ENCODE measurements around the gene L2HGDH. TPM values are rescaled to one million over a fixed set of nuclear protein-coding genes. Genes with fewer than 3 reads are reported as not detected.

Gene L2HGDH
- total and polyA plus RNA-seq, 10 of the 15 experiments (the other 5 are each of a cell fraction or from before 2014, with no cell fraction given): 2.6 to 18.3 (median 13.5) TPM

DNA sequence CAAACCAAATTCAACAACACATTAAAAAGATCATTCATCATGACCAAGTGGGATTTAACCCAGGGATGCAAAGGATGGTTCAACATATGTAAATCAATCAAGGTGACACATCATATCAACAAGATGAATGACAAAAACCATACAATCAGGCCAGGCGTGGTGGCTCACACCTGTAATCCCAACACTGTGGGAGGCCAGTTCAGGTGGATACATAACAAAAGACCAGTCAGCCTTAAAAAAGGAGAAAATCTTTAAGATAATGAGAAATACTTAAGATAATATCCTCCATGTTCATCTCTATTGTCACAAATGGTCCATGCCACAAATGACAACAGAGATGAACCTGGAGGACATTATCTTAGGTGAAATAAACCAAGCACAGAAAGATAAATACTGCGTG, 12.4 kb downstream of the L2HGDH start:
- ATAC-seq: no peak

More for the DNA sequence above, 12.4 kb downstream of the L2HGDH start:
- no TSS peak for BruUV-seq (replicated peaks)
- no peak overlapping the region for H3K27ac ChIP-seq (ENCODE audit: control insufficient read depth, insufficient read depth)
- no peak for TF ChIP-seq YBX1 (IDR thresholded peaks at IDR 0.05)
- no peak for TF ChIP-seq POLR2AphosphoS2 (IDR thresholded peaks at IDR 0.05; ENCODE audit: low read depth, low read length)
- no peak for TF ChIP-seq SRF (IDR thresholded peaks at IDR 0.05; ENCODE audit: low read depth in 2 of 2, low read length in 2 of 2)
- TF ChIP-seq RELA (IDR thresholded peaks at IDR 0.05; ENCODE audit: borderline replicate concordance, partially characterized antibody): no peak
- no peak for TF ChIP-seq BACH1 (IDR thresholded peaks at IDR 0.05; ENCODE audit: borderline replicate concordance)
- TF ChIP-seq, protein P1, sequence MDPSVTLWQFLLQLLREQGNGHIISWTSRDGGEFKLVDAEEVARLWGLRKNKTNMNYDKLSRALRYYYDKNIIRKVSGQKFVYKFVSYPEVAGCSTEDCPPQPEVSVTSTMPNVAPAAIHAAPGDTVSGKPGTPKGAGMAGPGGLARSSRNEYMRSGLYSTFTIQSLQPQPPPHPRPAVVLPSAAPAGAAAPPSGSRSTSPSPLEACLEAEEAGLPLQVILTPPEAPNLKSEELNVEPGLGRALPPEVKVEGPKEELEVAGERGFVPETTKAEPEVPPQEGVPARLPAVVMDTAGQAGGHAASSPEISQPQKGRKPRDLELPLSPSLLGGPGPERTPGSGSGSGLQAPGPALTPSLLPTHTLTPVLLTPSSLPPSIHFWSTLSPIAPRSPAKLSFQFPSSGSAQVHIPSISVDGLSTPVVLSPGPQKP (IDR thresholded peaks at IDR 0.05; ENCODE audit: low read depth, low read length): no peak
- TF ChIP-seq RCOR1 (conservative IDR thresholded peaks at IDR 0.05; ENCODE audit: low read depth, low read length): no peak
- TF ChIP-seq, protein P2, sequence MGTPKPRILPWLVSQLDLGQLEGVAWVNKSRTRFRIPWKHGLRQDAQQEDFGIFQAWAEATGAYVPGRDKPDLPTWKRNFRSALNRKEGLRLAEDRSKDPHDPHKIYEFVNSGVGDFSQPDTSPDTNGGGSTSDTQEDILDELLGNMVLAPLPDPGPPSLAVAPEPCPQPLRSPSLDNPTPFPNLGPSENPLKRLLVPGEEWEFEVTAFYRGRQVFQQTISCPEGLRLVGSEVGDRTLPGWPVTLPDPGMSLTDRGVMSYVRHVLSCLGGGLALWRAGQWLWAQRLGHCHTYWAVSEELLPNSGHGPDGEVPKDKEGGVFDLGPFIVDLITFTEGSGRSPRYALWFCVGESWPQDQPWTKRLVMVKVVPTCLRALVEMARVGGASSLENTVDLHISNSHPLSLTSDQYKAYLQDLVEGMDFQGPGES (IDR thresholded peaks at IDR 0.05): no peak
- no peak for TF ChIP-seq RAD21 (IDR thresholded peaks at IDR 0.05; ENCODE audit: insufficient read depth, low read depth, low read length)
- no peak for TF ChIP-seq SUPT20H (IDR thresholded peaks at IDR 0.05; ENCODE audit: borderline replicate concordance, control insufficient read depth, low read depth, low read length)
- no peak for TF ChIP-seq SREBF2 (IDR thresholded peaks at IDR 0.05; ENCODE audit: low read length)
- no peak for TF ChIP-seq ZNF24 (IDR thresholded peaks at IDR 0.05)
- no peak for TF ChIP-seq SMARCA5 (IDR thresholded peaks at IDR 0.05)
- TF ChIP-seq HDAC6 (IDR thresholded peaks at IDR 0.05; ENCODE audit: unreplicated experiment): no peak
- intact Hi-C loops (cut with micrococcal nuclease; ENCODE audit: unreplicated experiment) (no loop called here), in situ Hi-C loops (cut with MboI) (no loop called here)
- RAD21 ChIA-PET (ENCODE audit: unreplicated experiment): no interaction called here
- no peaks in the 10 kb centered on the region for H4K20me1 ChIP-seq (ENCODE audit: control insufficient read depth, insufficient read depth)
- H3K36me3 ChIP-seq (ENCODE audit: control insufficient read depth in 2 of 2, insufficient read depth in 2 of 2, low read length in 1 of 2): peaks cover 0 to 2% of the 10 kb centered on the region in 2 experiments; a peak in 1 of 4 replicates
- no peaks in the 10 kb centered on the region; the same call in 1 of the 2 replicates for H3K79me2 ChIP-seq (ENCODE audit: control insufficient read depth, insufficient read depth, low read length)
- no peaks in the 10 kb centered on the region for H3K27me3 ChIP-seq (replicated peaks in 1 of 2; ENCODE audit: control insufficient read depth in 2 of 2, insufficient read depth in 2 of 2, low read length in 1 of 2)
- SMC1A ChIA-PET (ENCODE audit: uncharacterized antibody, unreplicated experiment): no interaction called here
- FAIRE-seq (no peak), DNase-seq (ENCODE audit: low read depth, low spot score) (no peak)
- POLR2A ChIA-PET: no interaction called here
- H3K4me2 ChIP-seq (ENCODE audit: control insufficient read depth, insufficient read depth): no peak overlapping the region
- no peak overlapping the region for H3K9ac ChIP-seq (ENCODE audit: control insufficient read depth, insufficient read depth, low read length)
- H3K4me1 ChIP-seq (ENCODE audit: control insufficient read depth, insufficient read depth, low read length): no peaks in the 10 kb centered on the region
- no peak overlapping the region for H3K4me3 ChIP-seq
- no peak overlapping the region for H2AFZ ChIP-seq (ENCODE audit: control insufficient read depth, low read depth, low read length)
- H3K9me3 ChIP-seq (replicated peaks; ENCODE audit: control insufficient read depth, insufficient read depth, low read length): no peaks in the 10 kb centered on the region
- WGBS (ENCODE audit: insufficient coverage, insufficient replicate concordance, low lambda C conversion rate, missing lambda C conversion rate): 95% methylated on average over 2 of the region's 2 CpGs
- CTCF ChIA-PET: no interaction called here
